HEK293 (cell line): ENCODE data around the gene GAA.

Source experiments
- CTCF ChIA-PET: fragments of 350-600 bp; formaldehyde crosslinking; extraction: SDS; loops from one replicate; lab custom pipeline; 2021; ENCODE audit warnings: antibody characterized with exemption; lab: Yijun Ruan, JAX
- POLR2A ChIA-PET: fragments of 300-600 bp; formaldehyde crosslinking; extraction: SDS; loops from one replicate; lab custom pipeline; 2020; ENCODE audit warnings: antibody characterized with exemption, inconsistent platforms; lab: Yijun Ruan, JAX
- H3K27ac ChIP-seq: fragments of 200-500 bp; sonication (Bioruptor generic); 2 replicates; pipeline ENCODE4 v1.5.1; 2014; ENCODE audit warnings: low read depth, low read length, control low read depth, inconsistent platforms; ENCODE audit errors: extremely low read depth
- H3K36me3 ChIP-seq, 2 experiments: fragments of 200-500 bp in 1 of 2; sonication (Bioruptor generic) in 1 of 2; 1 replicate in 1 of 2; 2 replicates in 1 of 2; pipeline ENCODE4 v1.5.1; 2014 to 2017; ENCODE audit warnings: inconsistent platforms in 2 of 2, low read length in 2 of 2; ENCODE audit not compliant: control insufficient read depth in 2 of 2, insufficient read depth in 1 of 2
- H3K4me1 ChIP-seq: fragments of 200-500 bp; sonication (Bioruptor generic); 2 replicates; pipeline ENCODE4 v1.5.1; 2014; ENCODE audit warnings: mild to moderate bottlenecking, low read length, inconsistent platforms; ENCODE audit not compliant: control insufficient read depth, insufficient read depth
- H3K4me3 ChIP-seq: 2 replicates; pipeline ENCODE4 v1.5.1; 2011; ENCODE audit warnings: low read depth, mild to moderate bottlenecking, control low read depth, low read length, moderate library complexity
- H3K9me3 ChIP-seq: fragments of 200-500 bp; sonication (Bioruptor generic); 2 replicates; pipeline ENCODE4 v1.5.1; 2014; ENCODE audit warnings: low read depth, low read length, inconsistent platforms; ENCODE audit not compliant: control insufficient read depth, insufficient read depth
- ATF2 ChIP-seq: fragments of 450-650 bp; formaldehyde crosslinking; IDR thresholded peaks from 2 replicates; pipeline ENCODE4 v1.5.1; 2016; ENCODE audit warnings: missing biosample characterization, missing genetic modification characterization, low read depth
- HOXD13 ChIP-seq: sonication (generic); formaldehyde crosslinking; IDR thresholded peaks from 2 replicates; pipeline ENCODE4 v1.8.0; 2022; ENCODE audit warnings: missing genetic modification reagents, borderline replicate concordance
- MEIS1 ChIP-seq: sonication (generic); formaldehyde crosslinking; IDR thresholded peaks from 2 replicates; pipeline ENCODE4 v1.8.1; 2022; ENCODE audit warnings: missing genetic modification reagents, mild to moderate bottlenecking, borderline replicate concordance
- PRDM10 ChIP-seq: fragments of 450-650 bp; formaldehyde crosslinking; IDR thresholded peaks from 2 replicates; pipeline ENCODE4 v1.5.1; 2016; ENCODE audit warnings: missing biosample characterization, missing genetic modification characterization
- TRIM28 ChIP-seq: IDR thresholded peaks from 2 replicates; pipeline ENCODE4 v1.6.1; 2011; ENCODE audit warnings: low read length, control low read depth, borderline replicate concordance
- ZBTB1 ChIP-seq: fragments of 450-650 bp; formaldehyde crosslinking; IDR thresholded peaks from 2 replicates; pipeline ENCODE4 v1.5.1; 2016; ENCODE audit warnings: missing biosample characterization, missing genetic modification characterization
- ZBTB10 ChIP-seq: fragments of 450-650 bp; formaldehyde crosslinking; IDR thresholded peaks from 2 replicates; pipeline ENCODE4 v1.5.1; 2016; ENCODE audit warnings: missing biosample characterization, missing genetic modification characterization
- ZBTB49 ChIP-seq: fragments of 450-650 bp; formaldehyde crosslinking; IDR thresholded peaks from 2 replicates; pipeline ENCODE4 v1.5.1; 2016; ENCODE audit warnings: missing biosample characterization, missing genetic modification characterization, low read depth
- ZEB2 ChIP-seq: fragments of 450-650 bp; formaldehyde crosslinking; IDR thresholded peaks from 2 replicates; pipeline ENCODE4 v1.5.1; 2016; ENCODE audit warnings: missing biosample characterization, missing genetic modification characterization
- ZNF121 ChIP-seq: fragments of 450-650 bp; formaldehyde crosslinking; IDR thresholded peaks from 2 replicates; pipeline ENCODE4 v1.5.1; 2016; ENCODE audit warnings: missing biosample characterization, missing genetic modification characterization
- ZNF169 ChIP-seq: fragments of 450-650 bp; formaldehyde crosslinking; IDR thresholded peaks from 2 replicates; pipeline ENCODE4 v1.5.1; 2016; ENCODE audit warnings: missing biosample characterization, missing genetic modification characterization
- ZNF211 ChIP-seq: fragments of 450-650 bp; formaldehyde crosslinking; IDR thresholded peaks from 2 replicates; pipeline ENCODE4 v1.5.1; 2016; ENCODE audit warnings: low read depth, missing biosample characterization, missing genetic modification characterization
- ZNF341 ChIP-seq: fragments of 450-650 bp; formaldehyde crosslinking; IDR thresholded peaks from 2 replicates; pipeline ENCODE4; 2016; ENCODE audit warnings: low read depth, missing biosample characterization, missing genetic modification characterization
- ZNF366 ChIP-seq: fragments of 450-650 bp; formaldehyde crosslinking; conservative IDR thresholded peaks from 2 replicates; pipeline ENCODE4 v1.5.1; 2016; ENCODE audit warnings: missing biosample characterization, missing genetic modification characterization
- ZNF394 ChIP-seq: fragments of 450-650 bp; formaldehyde crosslinking; IDR thresholded peaks from 2 replicates; pipeline ENCODE4 v1.5.1; 2016; ENCODE audit warnings: missing biosample characterization, missing genetic modification characterization, mild to moderate bottlenecking, moderate library complexity, borderline replicate concordance
- ZNF501 ChIP-seq: fragments of 450-650 bp; formaldehyde crosslinking; IDR thresholded peaks from 2 replicates; pipeline ENCODE4 v1.5.1; 2016; ENCODE audit warnings: missing biosample characterization, missing genetic modification characterization
- ZNF518A ChIP-seq: fragments of 450-650 bp; formaldehyde crosslinking; conservative IDR thresholded peaks from 2 replicates; pipeline ENCODE4 v1.5.1; 2016; ENCODE audit warnings: low read depth, missing biosample characterization, missing genetic modification characterization
- ZSCAN30 ChIP-seq: fragments of 450-650 bp; IDR thresholded peaks from 2 replicates; pipeline ENCODE4 v1.5.1; 2018; ENCODE audit warnings: missing biosample characterization, mild to moderate bottlenecking, missing genetic modification characterization, moderate library complexity
- ZSCAN5A ChIP-seq: fragments of 450-650 bp; formaldehyde crosslinking; IDR thresholded peaks from 2 replicates; pipeline ENCODE4 v1.5.1; 2016; ENCODE audit warnings: missing biosample characterization, missing genetic modification characterization

The GAA gene

GRCh38 chr17:80091376-80091775, 10.0 kb upstream of the GAA start (continued):
- TF ChIP-seq ZNF518A (tag by site-specific recombination) (no peak), ZNF169 (tag by site-specific recombination) (no peak), ZEB2 (tag by site-specific recombination) (no peak), ZNF211 (no peak), ZNF501 (tag by site-specific recombination) (no peak), ZSCAN30 (tag by site-specific recombination) (no peak), ZSCAN5A (tag by site-specific recombination) (no peak), ATF2 (tag by site-specific recombination) (no peak)

- ChIA-PET POLR2A (no interaction called here), CTCF (interaction anchor here (0.6 to 3.4 kb wide), 4 partner anchors 8 to 84 kb away, joined by 3 to 31 read pairs (median 16); partner anchors contain the start of gene GAA)
- H3K4me3 ChIP-seq = no peak overlapping the region
- no peak for TF ChIP-seq ZNF341
- TF ChIP-seq TRIM28 = no peak
- no peak for TF ChIP-seq ZNF366
- no peak for TF ChIP-seq ZBTB1
- no peak for TF ChIP-seq PRDM10 (tag by site-specific recombination)
- no peak for TF ChIP-seq HOXD13 (CRISPR knock-in tag)
- TF ChIP-seq ZNF121 (tag by site-specific recombination) = no peak
- TF ChIP-seq ZBTB49 (tag by site-specific recombination) = no peak
- TF ChIP-seq ZBTB10 (tag by site-specific recombination) = no peak
- TF ChIP-seq MEIS1 (CRISPR knock-in tag) = no peak
- no peak for TF ChIP-seq ZNF394 (tag by site-specific recombination)
- TF ChIP-seq, all 188 proteins: peak for 0
- Histone ChIP-seq H3K4me1 (0 out of 2 replicates have a peak, but pooled peaks cover 2% of the 10 kb centered on the region), H3K9me3 (no peaks in the 10 kb centered on the region), H3K27ac (no peak overlapping the region), H3K36me3 (no peaks in the 10 kb centered on the region)
Observed at GRCh38 chr17:80092959-80093358, 8.4 kb upstream of the GAA start.
